Keratinocyte (primary cell): ENCODE measurements around the gene SFXN4. TPM values are rescaled to one million over a fixed set of nuclear protein-coding genes. Genes with fewer than 3 reads are reported as not detected.

ENCODE experiments used
- DNase-seq: peaks from one replicate; pipeline ENCODE4 v3.0.0-alpha.2; 2011; ENCODE audit warnings: low read depth, missing footprints, low spot score
- FAIRE-seq: peaks from 2 replicates; lab custom pipeline; 2011; peaks lifted over from hg19 to GRCh38; lab: Jason Lieb, UNC
- H2AFZ ChIP-seq: 2 replicates; pipeline ENCODE4 v1.6.0; 2012; ENCODE audit warnings: low read length, control low read depth, inconsistent platforms; ENCODE audit not compliant: control insufficient read depth
- H3K27ac ChIP-seq: 2 replicates; pipeline ENCODE4 v1.5.1; 2011; ENCODE audit warnings: low read length; ENCODE audit not compliant: control insufficient read depth, insufficient read depth
- H3K27me3 ChIP-seq: 3 replicates; pipeline ENCODE4 v1.6.0; 2011; ENCODE audit warnings: low read length; ENCODE audit not compliant: control insufficient read depth, insufficient read depth; ENCODE audit errors: extremely low read depth
- H3K36me3 ChIP-seq, 2 experiments: 2 replicates in 1 of 2; 3 replicates in 1 of 2; pipeline ENCODE4 v1.5.1; 2011; ENCODE audit warnings: low read length in 2 of 2, mild to moderate bottlenecking in 1 of 2; ENCODE audit not compliant: control insufficient read depth in 2 of 2, insufficient read depth in 2 of 2; ENCODE audit errors: extremely low read depth in 1 of 2
- H3K4me1 ChIP-seq: 3 replicates; pipeline ENCODE4 v1.5.1; 2011; ENCODE audit warnings: low read length; ENCODE audit not compliant: control insufficient read depth, insufficient read depth; ENCODE audit errors: extremely low read depth
- H3K4me2 ChIP-seq: 3 replicates; pipeline ENCODE4 v1.6.0; 2011; ENCODE audit warnings: low read depth, low read length; ENCODE audit not compliant: control insufficient read depth, insufficient read depth; ENCODE audit errors: extremely low read depth
- H3K4me3 ChIP-seq, 3 experiments: fragments of 200-600 bp in 1 of 3; sonication (generic) in 1 of 3; 2 replicates in 2 of 3; 3 replicates in 1 of 3; pipeline ENCODE4 v1.5.1; 2011 to 2016; ENCODE audit warnings: low read length in 3 of 3, mild to moderate bottlenecking in 3 of 3, control low read depth in 2 of 3, inconsistent platforms in 1 of 3, low read depth in 1 of 3, mixed read lengths in 1 of 3, mixed run types in 1 of 3, moderate library complexity in 1 of 3; ENCODE audit not compliant: control insufficient read depth in 2 of 3, insufficient read depth in 2 of 3; ENCODE audit errors: extremely low read depth in 1 of 3
- H3K79me2 ChIP-seq: 2 replicates; pipeline ENCODE4 v1.6.0; 2012; ENCODE audit warnings: low read length; ENCODE audit not compliant: control insufficient read depth, insufficient read depth
- H3K9ac ChIP-seq: 3 replicates; pipeline ENCODE4 v1.6.0; 2011; ENCODE audit warnings: low read length; ENCODE audit not compliant: control insufficient read depth, insufficient read depth; ENCODE audit errors: extremely low read depth
- H3K9me1 ChIP-seq: 3 replicates; pipeline ENCODE4 v1.6.0; 2011; ENCODE audit warnings: low read length; ENCODE audit not compliant: control insufficient read depth, insufficient read depth; ENCODE audit errors: extremely low read depth
- H3K9me3 ChIP-seq: 2 replicates; pipeline ENCODE4 v1.5.1; 2012; ENCODE audit warnings: low read depth, low read length; ENCODE audit not compliant: control insufficient read depth
- H4K20me1 ChIP-seq: 3 replicates; pipeline ENCODE4 v1.6.0; 2011; ENCODE audit warnings: low read length; ENCODE audit not compliant: control insufficient read depth, insufficient read depth; ENCODE audit errors: extremely low read depth
- CTCF ChIP-seq, 3 experiments: IDR thresholded peaks in 1 of 3; conservative IDR thresholded peaks in 1 of 3; optimal IDR thresholded peaks in 1 of 3; 2 replicates in 2 of 3; 3 replicates in 1 of 3; pipeline versions ENCODE3 to v1.5.1; 2011; ENCODE audit warnings: low read length in 3 of 3, mild to moderate bottlenecking in 3 of 3, moderate library complexity in 2 of 3, control low read depth in 1 of 3, inconsistent platforms in 1 of 3; ENCODE audit not compliant: insufficient read depth in 2 of 3; ENCODE audit errors: extremely low read depth in 1 of 3
- EZH2 ChIP-seq: IDR thresholded peaks from one replicate; pipeline ENCODE4 v1.6.1; 2012; ENCODE audit warnings: inconsistent platforms, mild to moderate bottlenecking, low read length, moderate library complexity
- dilution Hi-C: fragments of 300-500 bp; cut with MboI; formaldehyde crosslinking; loops from one replicate; pipeline ENCODE4 v1.7.0; 2020; ENCODE audit warnings: low sequenced_read_pairs; ENCODE audit not compliant: extremely low pct_ligation_motif_present
- polyA plus RNA-seq, 5 experiments: library from polyadenylated mRNA; depleted of rRNA in 3 of 5; stranded (reverse) in 3 of 5; stranded (forward) in 1 of 5; unstranded in 1 of 5; fragments of >200 nt; gene quantifications; 1 replicate in 1 of 5; 2 replicates in 3 of 5; 3 replicates in 1 of 5; pipeline versions ENCODE4 v1.2.1 to v1.2.3, GENCODE V29; 2011 to 2012; ENCODE audit warnings: missing spikeins in 2 of 5, low read depth in 1 of 5, low replicate concordance in 1 of 5

SFXN4 gene
- polyA plus RNA-seq, 1 donor (not counting 4 experiments of a cell fraction or from before 2014, with no cell fraction given), result 27.6 TPM

DNA sequence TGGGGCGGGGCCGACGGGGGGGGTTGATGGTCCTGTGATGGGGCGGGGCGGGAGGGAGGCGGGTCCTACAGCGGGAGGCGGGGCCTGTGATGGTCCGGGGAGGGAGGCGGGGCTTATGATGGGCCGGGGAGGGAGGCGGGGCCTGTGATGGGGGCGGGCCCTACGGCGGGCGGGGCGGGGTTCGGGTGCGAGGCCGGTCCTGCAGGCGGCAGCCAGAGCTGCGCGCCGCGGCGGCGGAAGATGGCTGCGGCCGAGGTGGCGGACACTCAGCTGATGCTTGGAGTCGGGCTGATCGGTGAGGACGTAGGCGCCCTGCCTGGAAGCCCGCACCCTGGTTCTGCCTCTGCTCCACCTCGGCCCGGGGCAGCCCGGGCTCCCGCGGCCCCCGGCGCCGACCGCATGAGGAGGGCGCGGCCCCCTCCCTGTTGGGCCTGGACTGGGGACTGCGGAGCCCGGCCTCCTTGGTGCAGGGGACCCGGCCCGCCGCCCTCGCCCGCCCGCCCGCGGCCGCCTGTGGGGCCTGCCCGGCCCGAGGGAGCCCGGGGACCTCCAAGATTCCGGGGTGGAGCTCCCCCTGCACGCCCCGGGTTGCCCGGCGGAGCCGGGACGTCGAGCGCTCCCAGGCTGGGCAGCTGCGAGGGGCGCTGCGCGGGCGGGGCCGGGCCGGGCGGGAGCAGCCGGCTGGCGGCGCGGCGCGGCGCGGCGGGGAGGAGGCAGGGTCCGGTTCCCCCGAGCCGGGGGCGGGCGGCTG is 61.4 kb downstream of the SFXN4 start, which contains the start of gene DENND10:
DENND10 (plus strand) TSS at position 211 of the 751 bp plus-strand sequence; CDS start at position 241, 30 bp downstream.
- no peak for FAIRE-seq
- Histone ChIP-seq H3K79me2 (peaks cover 19% of the 10 kb centered on the region), H3K9me3 (no peaks in the 10 kb centered on the region), H3K4me3 (peak within 1 kb of the TSS; percentile 77 to 88 (median 87)), H3K9me1 (no peaks in the 10 kb centered on the region), H3K27ac (peak within 1 kb of the TSS; percentile 63), H2AFZ (peak within 1 kb of the TSS; percentile 70), H3K36me3 (peaks cover 0 to 2% of the 10 kb centered on the region in 2 experiments), H4K20me1 (no peaks in the 10 kb centered on the region), H3K4me2 (peak within 1 kb of the TSS; percentile 97), H3K9ac (peak within 1 kb of the TSS; percentile 86), H3K4me1 (peaks cover 30% of the 10 kb centered on the region), H3K27me3 (no peaks in the 10 kb centered on the region)
- no peak for DNase-seq
- dilution Hi-C loops, result no loop called here
- TF ChIP-seq EZH2, result no peak
- TF ChIP-seq CTCF (optimal IDR thresholded peaks at IDR 0.05 in 1 of 3, IDR thresholded peaks at IDR 0.05 in 1 of 3, conservative IDR thresholded peaks at IDR 0.05 in 1 of 3; ENCODE audit: extremely low read depth in 1 of 3, insufficient read depth in 2 of 3, low read length in 3 of 3), result no peak

- H3K9ac ChIP-seq, result no peak overlapping the region
- peak overlapping the region; percentile 70 for H2AFZ ChIP-seq
- H3K27ac ChIP-seq, result no peak overlapping the region
- TF ChIP-seq CTCF (optimal IDR thresholded peaks at IDR 0.05 in 1 of 3, IDR thresholded peaks at IDR 0.05 in 1 of 3, conservative IDR thresholded peaks at IDR 0.05 in 1 of 3; ENCODE audit: extremely low read depth in 1 of 3, insufficient read depth in 2 of 3, low read length in 3 of 3), result no peak
- dilution Hi-C loops, result no loop called here
- H3K4me3 ChIP-seq, result no peak overlapping the region
- H3K4me1 ChIP-seq, result peaks cover 30% of the 10 kb centered on the region
- no peaks in the 10 kb centered on the region for H3K9me3 ChIP-seq
- H3K36me3 ChIP-seq, result peaks cover 0 to 2% of the 10 kb centered on the region in 2 experiments
- no peak for FAIRE-seq
- DNase-seq, result no peak
- H3K27me3 ChIP-seq, result no peaks in the 10 kb centered on the region
- H4K20me1 ChIP-seq, result no peaks in the 10 kb centered on the region
- H3K9me1 ChIP-seq, result no peaks in the 10 kb centered on the region
- peaks cover 19% of the 10 kb centered on the region for H3K79me2 ChIP-seq
- peak overlapping the region; percentile 60 for H3K4me2 ChIP-seq
These were observed 62.1 kb downstream of the SFXN4 start for GRCh38 chr10:119103241-119103902.
